HS-27A (cell line): ENCODE measurements around the gene UBE2G2.
A peak's percentile ranks its signal among the peaks of the same experiment; 100 is the strongest.

Source experiments
- DNase-seq: peaks from one replicate; pipeline ENCODE4 v3.0.0-alpha.2; 2012; ENCODE audit warnings: low read depth, missing footprints

Gene UBE2G2

GRCh38 chr21:44749759-44750674 lies 51.6 kb downstream of the UBE2G2 start:
- DNase-seq = no peak

- no peak for DNase-seq
Observed at GRCh38 chr21:44749116-44749758, 52.4 kb downstream of the UBE2G2 start.

GRCh38 chr21:44748621-44749020 lies 53.0 kb downstream of the UBE2G2 start:
- DNase-seq = no peak

GRCh38 chr21:44742418-44743153 lies 59.0 kb downstream of the UBE2G2 start:
- DNase-seq = no peak

- no peak for DNase-seq
Observed at GRCh38 chr21:44741921-44742320, 59.7 kb downstream of the UBE2G2 start.

- DNase-seq = no peak
Observed at GRCh38 chr21:44740742-44741141, 60.9 kb downstream of the UBE2G2 start.

- DNase-seq = no peak
Observed at GRCh38 chr21:44739316-44739715, 62.3 kb downstream of the UBE2G2 start.

GRCh38 chr21:44738621-44739020 lies 63.0 kb downstream of the UBE2G2 start:
- DNase-seq = no peak

- peak; percentile 26 for DNase-seq
Observed at GRCh38 chr21:44737706-44738354, 63.8 kb downstream of the UBE2G2 start.

- no peak for DNase-seq
Observed at GRCh38 chr21:44736291-44737004, 65.2 kb downstream of the UBE2G2 start.

- no peak for DNase-seq
Observed at GRCh38 chr21:44735821-44736220, 65.8 kb downstream of the UBE2G2 start.

GRCh38 chr21:44734841-44735240 lies 66.8 kb downstream of the UBE2G2 start:
- DNase-seq = no peak

GRCh38 chr21:44734026-44734745 lies 67.4 kb downstream of the UBE2G2 start:
- DNase-seq = no peak

- no peak for DNase-seq
Observed at GRCh38 chr21:44732956-44733355, 68.7 kb downstream of the UBE2G2 start.

- no peak for DNase-seq
Observed at GRCh38 chr21:44732263-44732662, 69.4 kb downstream of the UBE2G2 start.

- DNase-seq = no peak
Observed at GRCh38 chr21:44730951-44731579, 70.6 kb downstream of the UBE2G2 start.

- DNase-seq = no peak
Observed at GRCh38 chr21:44730028-44730395, 71.6 kb downstream of the UBE2G2 start.

- no peak for DNase-seq
Observed at GRCh38 chr21:44729336-44730027, 72.1 kb downstream of the UBE2G2 start.

- no peak for DNase-seq
Observed at GRCh38 chr21:44728716-44729115, 72.9 kb downstream of the UBE2G2 start.

GRCh38 chr21:44727757-44728156 lies 73.9 kb downstream of the UBE2G2 start:
- no peak for DNase-seq
